Sigmoid colon (tissue), 7 donors: ENCODE results near the gene TM6SF1. TPM values are rescaled to one million over a fixed set of nuclear protein-coding genes. Genes with fewer than 3 reads are reported as not detected.
A peak's percentile ranks its signal among the peaks of the same experiment; 100 is the strongest.

Experiments used
- DNase-seq: peaks from one replicate; pipeline ENCODE4 v3.0.0-alpha.2; 2019
- H3K27ac ChIP-seq, 4 donors: fragments of 200-600 bp; sonication (generic); one replicate each; pipeline ENCODE4 v1.5.1; 2016 to 2019; ENCODE audit warnings: mild to moderate bottlenecking in 1 of 4
- H3K27me3 ChIP-seq, 3 donors: fragments of 200-600 bp; sonication (generic); one replicate each; pipeline ENCODE4 v1.5.1; 2019; ENCODE audit warnings: mild to moderate bottlenecking in 1 of 3
- H3K36me3 ChIP-seq, 4 donors: fragments of 200-600 bp; sonication (generic); one replicate each; pipeline ENCODE4 v1.5.1; 2016 to 2019
- H3K4me1 ChIP-seq, 4 donors: fragments of 200-600 bp; sonication (generic); one replicate each; pipeline ENCODE4 v1.5.1; 2017 to 2019
- H3K4me3 ChIP-seq, 4 donors: fragments of 200-600 bp; sonication (generic); one replicate each; pipeline ENCODE4 v1.5.1; 2017 to 2019; ENCODE audit warnings: mild to moderate bottlenecking in 2 of 4, moderate library complexity in 1 of 4
- H3K9me3 ChIP-seq, 4 donors: fragments of 200-600 bp in 3 of 4; sonication (generic) in 3 of 4; one replicate each; pipeline versions ENCODE4 v1.5.1 to v1.6.1; 2013 to 2019
- CTCF ChIP-seq, 4 experiments: fragments of 450-650 bp in 3 of 4; fragments of 200-600 bp in 1 of 4; IDR thresholded peaks; one replicate each; pipeline ENCODE4 v1.5.1; 2016 to 2019; ENCODE audit warnings: antibody characterized with exemption in 4 of 4, mild to moderate bottlenecking in 3 of 4, moderate library complexity in 2 of 4
- EP300 ChIP-seq, 4 donors: sonication (generic); formaldehyde crosslinking; IDR thresholded peaks; one replicate each; pipeline ENCODE4 v1.6.1; 2017; ENCODE audit warnings: antibody characterized with exemption in 4 of 4
- POLR2A ChIP-seq, 2 donors: fragments of 450-650 bp; IDR thresholded peaks; one replicate each; pipeline ENCODE4 v1.6.1; 2016; ENCODE audit warnings: antibody characterized with exemption in 2 of 2, mild to moderate bottlenecking in 2 of 2, moderate library complexity in 2 of 2
- POLR2AphosphoS5 ChIP-seq, 4 donors: sonication (generic); formaldehyde crosslinking; IDR thresholded peaks; one replicate each; pipeline ENCODE4 v1.6.1; 2017; ENCODE audit warnings: antibody characterized with exemption in 4 of 4
- WGBS, 2 donors: extraction: QIAGEN DNeasy Blood & Tissue Kit; methylation state at CpG; one replicate each; pipeline ENCODE4 v1.1.7; 2013; 5-methylcytosine and 5-hydroxymethylcytosine counted together
- intact Hi-C: fragments of 100-400 bp; cut with DNase I; formaldehyde crosslinking; loops from one replicate; pipeline ENCODE4 v1.15.1; 2023
- polyA plus RNA-seq, 3 donors: library from polyadenylated mRNA; stranded (reverse); fragments of 200-250 nt; gene quantifications; one replicate each; pipeline ENCODE4 v1.2.3, GENCODE V29; 2013
- total RNA-seq, 4 donors: library from RNA; depleted of rRNA; stranded (reverse); fragments of >200 nt; gene quantifications; one replicate each; pipeline ENCODE4 v1.1.0, GENCODE V29; 2016
- donor health status: healthy with polysubstance abuse.
- donor health status: Bipolar disorder and iron deficiency.
- donor health status: healthy.

TM6SF1 gene
- total RNA-seq (1 to 10 TPM; 2.6 to 7.5 (median 4.6) TPM), polyA plus RNA-seq (1 to 10 TPM; 1.2 to 3.7 (median 2.6) TPM)

DNA sequence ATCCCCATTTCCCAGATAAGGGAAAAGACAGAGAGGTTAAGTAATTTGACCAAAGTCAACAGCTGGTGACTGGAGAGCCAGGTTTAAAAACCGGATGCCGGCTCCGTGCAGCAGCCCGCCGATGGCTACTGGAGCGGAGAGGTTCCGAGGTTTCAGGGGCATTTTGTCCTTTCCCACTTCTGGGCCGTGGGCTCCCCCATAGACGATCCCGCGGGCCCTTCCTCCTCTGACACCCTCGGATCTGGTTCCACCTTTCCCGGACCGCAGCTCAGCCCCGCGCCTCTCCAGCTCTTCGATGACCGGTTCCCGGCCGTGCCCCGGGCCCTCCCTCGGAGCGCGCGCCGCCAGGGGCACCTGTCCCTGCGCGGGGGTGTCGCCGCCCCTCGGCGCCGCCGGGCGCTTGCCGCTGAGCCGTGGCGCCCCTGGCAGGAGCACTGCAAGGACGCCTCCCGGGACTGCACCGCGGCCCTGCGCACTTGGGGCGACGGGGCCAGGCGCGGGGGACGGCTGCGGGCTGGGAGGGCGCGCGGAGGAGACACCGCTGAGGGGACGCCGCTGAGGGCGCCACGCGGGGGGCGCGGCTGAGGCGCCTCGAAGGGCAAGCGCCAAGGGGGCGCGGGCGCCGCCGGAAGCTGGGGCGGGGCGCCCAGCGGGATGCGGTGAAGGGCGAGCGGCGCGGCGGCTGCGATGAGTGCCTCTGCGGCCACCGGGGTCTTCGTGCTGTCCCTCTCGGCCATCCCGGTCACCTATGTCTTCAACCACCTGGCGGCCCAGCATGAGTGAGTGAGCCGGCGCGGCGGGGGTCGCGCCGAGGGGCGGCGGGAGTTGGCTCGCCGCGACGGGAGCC is at the start of gene TM6SF1:
Gene TM6SF1, plus strand, starts transcription at position 652 of the 847 bp plus-strand sequence. Its CDS starts 36 bp downstream, at position 688.
- DNase-seq, result no peak
- TF ChIP-seq POLR2AphosphoS5 (IDR thresholded peaks at IDR 0.05) (no peak), EP300 (IDR thresholded peaks at IDR 0.05) (no peak), CTCF (IDR thresholded peaks at IDR 0.05) (no peak), POLR2A (IDR thresholded peaks at IDR 0.05) (no peak)
- Histone ChIP-seq H3K27me3 (peaks cover 11 to 47% (median 32%) of the 10 kb centered on the region in 3 donors), H3K9me3 (no peaks in the 10 kb centered on the region), H3K27ac (peak within 1 kb of the TSS; percentile 36 to 74 (median 55)), H3K4me1 (peaks cover 0 to 19% (median 14%) of the 10 kb centered on the region in 4 donors), H3K4me3 (peak within 1 kb of the TSS in 3 of 4 donors; percentile 37 to 59 (median 50)), H3K36me3 (no peaks in the 10 kb centered on the region)
- 1 to 2% methylated on average over 97 of the region's 97 CpGs for WGBS, 2 donors
- intact Hi-C loops, result no loop called here

DNA sequence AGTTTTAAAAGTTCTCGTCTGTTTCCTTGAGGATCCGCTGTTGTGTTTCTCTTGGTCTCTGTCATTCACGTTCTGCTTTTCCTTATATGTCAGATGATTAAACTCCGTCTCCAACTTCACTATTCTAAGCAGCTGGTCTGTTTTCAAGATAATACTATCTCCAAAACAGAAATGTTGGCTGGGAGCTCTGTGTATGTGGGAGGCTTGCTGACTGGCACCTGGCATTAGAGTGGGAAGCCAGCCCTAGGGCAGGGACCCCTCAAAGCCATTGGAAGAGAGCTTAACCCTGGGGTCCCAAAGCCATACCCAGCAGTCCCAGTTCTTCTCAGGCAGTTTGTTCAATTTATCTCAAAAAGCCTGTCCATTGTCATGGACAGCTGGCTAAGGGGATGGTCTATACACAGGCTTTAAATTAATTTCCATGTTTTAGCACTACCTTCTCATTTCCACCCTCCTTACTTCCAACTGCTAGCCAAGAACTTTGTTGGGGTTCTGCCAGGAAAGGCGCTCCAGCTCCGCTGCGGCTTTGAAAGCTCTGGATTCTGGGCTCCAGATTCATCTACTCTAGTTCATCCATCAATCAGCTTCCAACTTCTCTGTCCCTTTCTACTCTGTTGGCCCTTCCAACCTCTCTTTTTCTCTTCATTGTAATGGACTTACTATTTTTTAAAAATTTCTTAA is 49.6 kb upstream of the TM6SF1 start:
- Histone ChIP-seq H3K27me3 (no peaks in the 10 kb centered on the region), H3K9me3 (no peaks in the 10 kb centered on the region), H3K27ac (peak overlapping the region in 2 of 4 donors; percentile 48 to 66), H3K4me3 (peak overlapping the region in 1 of 4 donors; percentile 1), H3K4me1 (peaks cover 0 to 55% (median 46%) of the 10 kb centered on the region in 4 donors), H3K36me3 (peaks cover 0 to 28% (median 6%) of the 10 kb centered on the region in 4 donors)
- no peak for TF ChIP-seq EP300 (IDR thresholded peaks at IDR 0.05)
- no peak for TF ChIP-seq CTCF (IDR thresholded peaks at IDR 0.05)
- no peak for TF ChIP-seq POLR2A (IDR thresholded peaks at IDR 0.05)
- no peak for TF ChIP-seq POLR2AphosphoS5 (IDR thresholded peaks at IDR 0.05)
- DNase-seq, result no peak
- 79 to 85% methylated on average over 7 of the region's 7 CpGs for WGBS, 2 donors
- intact Hi-C loops, result no loop called here

DNA sequence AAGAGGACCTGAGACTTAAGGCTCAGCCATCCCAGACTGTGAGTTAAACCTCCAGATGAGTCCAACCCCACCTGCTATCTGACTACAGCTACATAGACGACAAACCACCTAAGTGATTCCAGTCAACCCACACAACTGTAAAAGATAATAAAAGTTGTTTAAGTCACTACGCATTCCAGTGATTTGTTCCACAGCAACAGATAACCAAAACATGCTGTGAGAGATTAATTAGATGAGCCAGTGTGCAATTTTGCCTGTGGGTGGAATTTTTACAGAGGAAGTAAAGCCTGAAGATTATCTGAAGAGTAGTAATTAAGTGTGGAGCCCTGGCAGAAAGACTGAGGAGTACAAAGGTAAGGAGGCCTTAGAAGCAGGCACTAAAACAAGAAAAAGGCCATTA is 45.8 kb upstream of the TM6SF1 start:
- WGBS, 2 donors, result 8 to 49% methylated on average over 2 of the region's 2 CpGs
- H3K4me1 ChIP-seq, result peaks cover 0 to 85% (median 72%) of the 10 kb centered on the region in 4 donors
- H3K27me3 ChIP-seq, result no peaks in the 10 kb centered on the region
- no peak overlapping the region for H3K4me3 ChIP-seq
- intact Hi-C loops, result no loop called here
- TF ChIP-seq EP300 (IDR thresholded peaks at IDR 0.05), result no peak
- no peak for TF ChIP-seq POLR2AphosphoS5 (IDR thresholded peaks at IDR 0.05)
- no peak for TF ChIP-seq CTCF (IDR thresholded peaks at IDR 0.05)
- no peak for TF ChIP-seq POLR2A (IDR thresholded peaks at IDR 0.05)
- no peak for DNase-seq
- H3K9me3 ChIP-seq, result no peaks in the 10 kb centered on the region
- no peaks in the 10 kb centered on the region for H3K36me3 ChIP-seq
- peak overlapping the region in 2 of 4 donors; percentile 24 to 25 for H3K27ac ChIP-seq

- no peaks in the 10 kb centered on the region for H3K27me3 ChIP-seq
- no peaks in the 10 kb centered on the region for H3K36me3 ChIP-seq
- intact Hi-C loops, result no loop called here
- H3K9me3 ChIP-seq, result no peaks in the 10 kb centered on the region
- H3K27ac ChIP-seq, result peak overlapping the region in 2 of 4 donors; percentile 13 to 35
- H3K4me3 ChIP-seq, result no peak overlapping the region
- 52 to 55% methylated on average over 3 of the region's 3 CpGs for WGBS, 2 donors
- DNase-seq, result no peak
- peaks cover 0 to 75% (median 67%) of the 10 kb centered on the region in 4 donors for H3K4me1 ChIP-seq
- TF ChIP-seq EP300 (IDR thresholded peaks at IDR 0.05) (no peak), POLR2AphosphoS5 (IDR thresholded peaks at IDR 0.05) (no peak), CTCF (IDR thresholded peaks at IDR 0.05) (no peak), POLR2A (IDR thresholded peaks at IDR 0.05) (no peak)
Measured at GRCh38 chr15:83062768-83063180, 44.7 kb upstream of the TM6SF1 start.
